Caco-2 (cell line): ENCODE data around the gene SEPTIN12. TPM values are rescaled to one million over a fixed set of nuclear protein-coding genes. Genes with fewer than 3 reads are reported as not detected.

Source experiments
- BruUV-seq: library from RNA; stranded (reverse); fragments of 400-500 nt; replicated peaks from 2 replicates; lab custom pipeline; 2021; lab: Mats Ljungman, UMichigan
- CTCF ChIA-PET: fragments of 300-600 bp; sonication (Branson Sonifier 250); formaldehyde crosslinking; loops from one replicate; lab custom pipeline; 2022; ENCODE audit warnings: antibody characterized with exemption; lab: Charles Lee
- POLR2A ChIA-PET: fragments of 300-600 bp; sonication (Branson Sonifier 250); formaldehyde crosslinking; loops from one replicate; lab custom pipeline; 2022; ENCODE audit warnings: antibody characterized with exemption; lab: Charles Lee
- DNase-seq, 2 experiments: peaks; one replicate each; pipeline versions ENCODE4 v3.0.0 to v3.0.0-alpha.2; 2020 to 2022
- H3K27me3 ChIP-seq: replicated peaks from 2 replicates; pipeline ENCODE4 v1.6.0; 2011; ENCODE audit warnings: low read length; ENCODE audit not compliant: control insufficient read depth, insufficient read depth
- H3K36me3 ChIP-seq: 2 replicates; pipeline ENCODE4 v1.5.1; 2011; ENCODE audit warnings: low read length; ENCODE audit not compliant: control insufficient read depth, insufficient read depth
- H3K4me1 ChIP-seq: fragments of 250-450 bp; sonication (Bioruptor Pico); 2 replicates; pipeline ENCODE4 v1.5.1; 2020; ENCODE audit warnings: mild to moderate bottlenecking
- H3K4me3 ChIP-seq: 2 replicates; pipeline ENCODE4 v1.5.1; 2011; ENCODE audit warnings: low read depth, mild to moderate bottlenecking, control low read depth, low read length
- H3K9me3 ChIP-seq: fragments of 250-450 bp; sonication (Bioruptor Pico); 2 replicates; pipeline ENCODE4 v1.5.1; 2020; ENCODE audit warnings: mild to moderate bottlenecking, moderate library complexity
- H3K27ac Mint-ChIP-seq: one replicate; pipeline ENCODE4 v1.8.0; 2022; ENCODE audit warnings: mixed read lengths; ENCODE audit not compliant: unreplicated experiment
- H3K27me3 Mint-ChIP-seq: one replicate; pipeline ENCODE4 v1.8.0; 2022; ENCODE audit warnings: mixed read lengths; ENCODE audit not compliant: insufficient read depth, unreplicated experiment
- H3K36me3 Mint-ChIP-seq: one replicate; pipeline ENCODE4 v1.8.0; 2022; ENCODE audit warnings: mild to moderate bottlenecking, mixed read lengths; ENCODE audit not compliant: insufficient read depth, unreplicated experiment
- H3K4me1 Mint-ChIP-seq: one replicate; pipeline ENCODE4 v1.8.0; 2022; ENCODE audit warnings: low read depth, mixed read lengths; ENCODE audit not compliant: unreplicated experiment
- H3K4me3 Mint-ChIP-seq: one replicate; pipeline ENCODE4 v1.8.0; 2022; ENCODE audit warnings: mild to moderate bottlenecking, moderate library complexity, mixed read lengths; ENCODE audit not compliant: unreplicated experiment
- H3K9me3 Mint-ChIP-seq: one replicate; pipeline ENCODE4 v1.8.0; 2022; ENCODE audit warnings: mixed read lengths; ENCODE audit not compliant: unreplicated experiment
- CTCF ChIP-seq, 2 experiments: fragments of 200-600 bp in 1 of 2; IDR thresholded peaks; 1 replicate in 1 of 2; 2 replicates in 1 of 2; pipeline versions ENCODE4 v1.5.1 to v1.8.0; 2011 to 2022; ENCODE audit warnings: antibody characterized with exemption in 1 of 2, control low read depth in 1 of 2, inconsistent platforms in 1 of 2, low read depth in 1 of 2, low read length in 1 of 2, mild to moderate bottlenecking in 1 of 2, moderate library complexity in 1 of 2; ENCODE audit not compliant: insufficient read depth in 1 of 2, severe bottlenecking in 1 of 2, unreplicated experiment in 1 of 2
- intact Hi-C: fragments of 100-400 bp; cut with micrococcal nuclease; formaldehyde crosslinking; loops from one replicate; pipeline ENCODE4 v1.10.0; 2022; ENCODE audit not compliant: unreplicated experiment
- total RNA-seq: library from RNA; stranded (reverse); gene quantifications from 2 replicates; pipeline ENCODE4 v1.2.3, GENCODE V29; 2022

SEPTIN12 gene
- total RNA-seq, 1 experiment from 2014 or later: not detected

GRCh38 chr16:4792951-4793513 lies 4.9 kb upstream of the SEPTIN12 start:
- Mint-ChIP-seq H3K9me3 (no peaks in the 10 kb centered on the region), H3K27me3 (no peaks in the 10 kb centered on the region), H3K4me3 (no peak overlapping the region), H3K36me3 (peaks cover 8% of the 10 kb centered on the region), H3K27ac (no peak overlapping the region), H3K4me1 (peaks cover 7% of the 10 kb centered on the region)
- intact Hi-C loops: no loop called here
- H3K4me3 ChIP-seq: no peak overlapping the region
- no peaks in the 10 kb centered on the region for H3K9me3 ChIP-seq
- CTCF ChIA-PET: no interaction called here
- no peak for DNase-seq
- no peaks in the 10 kb centered on the region for H3K27me3 ChIP-seq
- no peak for TF ChIP-seq CTCF (IDR thresholded peaks at IDR 0.05; ENCODE audit: insufficient read depth in 1 of 2, low read depth in 1 of 2, low read length in 1 of 2, severe bottlenecking in 1 of 2, unreplicated experiment in 1 of 2)
- BruUV-seq: no TSS peak
- H3K4me1 ChIP-seq: peaks cover 24% of the 10 kb centered on the region
- H3K36me3 ChIP-seq: no peaks in the 10 kb centered on the region
- POLR2A ChIA-PET: no interaction called here

GRCh38 chr16:4790871-4791270 lies 2.7 kb upstream of the SEPTIN12 start:
- BruUV-seq: no TSS peak
- DNase-seq: no peak
- H3K4me1 ChIP-seq: peaks cover 35% of the 10 kb centered on the region
- intact Hi-C loops: no loop called here
- CTCF ChIA-PET: interaction anchor here (0.6 kb wide), 1 partner anchor 127 kb away, joined by 4 read pairs; no protein-coding TSS in a partner anchor
- H3K36me3 Mint-ChIP-seq: peaks cover 8% of the 10 kb centered on the region
- no peaks in the 10 kb centered on the region for H3K9me3 Mint-ChIP-seq
- H3K4me3 Mint-ChIP-seq: no peak overlapping the region
- no peak overlapping the region for H3K27ac Mint-ChIP-seq
- POLR2A ChIA-PET: no interaction called here
- H3K4me1 Mint-ChIP-seq: peaks cover 12% of the 10 kb centered on the region
- H3K27me3 Mint-ChIP-seq: no peaks in the 10 kb centered on the region
- H3K9me3 ChIP-seq: no peaks in the 10 kb centered on the region
- TF ChIP-seq CTCF (IDR thresholded peaks at IDR 0.05; ENCODE audit: insufficient read depth in 1 of 2, low read depth in 1 of 2, low read length in 1 of 2, severe bottlenecking in 1 of 2, unreplicated experiment in 1 of 2): no peak
- no peaks in the 10 kb centered on the region for H3K36me3 ChIP-seq
- H3K27me3 ChIP-seq: no peaks in the 10 kb centered on the region
- H3K4me3 ChIP-seq: no peak overlapping the region

GRCh38 chr16:4790261-4790660 lies 2.1 kb upstream of the SEPTIN12 start:
- intact Hi-C loops: no loop called here
- H3K27ac Mint-ChIP-seq: no peak overlapping the region
- no peaks in the 10 kb centered on the region for H3K36me3 ChIP-seq
- BruUV-seq: no TSS peak
- H3K4me3 ChIP-seq: no peak overlapping the region
- ChIA-PET POLR2A (no interaction called here), CTCF (interaction anchor here (0.6 to 1.1 kb wide), 2 partner anchors 107 to 127 kb away, joined by 4 read pairs; no protein-coding TSS in a partner anchor)
- TF ChIP-seq CTCF (IDR thresholded peaks at IDR 0.05; ENCODE audit: insufficient read depth in 1 of 2, low read depth in 1 of 2, low read length in 1 of 2, severe bottlenecking in 1 of 2, unreplicated experiment in 1 of 2): no peak
- peaks cover 12% of the 10 kb centered on the region for H3K4me1 Mint-ChIP-seq
- H3K4me3 Mint-ChIP-seq: no peak overlapping the region
- DNase-seq: peak in 1 of 2 experiments; percentile 43
- H3K9me3 Mint-ChIP-seq: no peaks in the 10 kb centered on the region
- H3K36me3 Mint-ChIP-seq: peaks cover 8% of the 10 kb centered on the region
- no peaks in the 10 kb centered on the region for H3K27me3 ChIP-seq
- peaks cover 35% of the 10 kb centered on the region for H3K4me1 ChIP-seq
- H3K27me3 Mint-ChIP-seq: no peaks in the 10 kb centered on the region
- H3K9me3 ChIP-seq: no peaks in the 10 kb centered on the region
